H9 (cell line): Measurements from ENCODE around the gene KLC4. TPM values are rescaled to one million over a fixed set of nuclear protein-coding genes. Genes with fewer than 3 reads are reported as not detected.

Experiments used
- DNase-seq: peaks from one replicate; pipeline ENCODE4 v3.0.0-alpha.2; 2017
- H2AFZ ChIP-seq: one replicate; pipeline ENCODE4 v1.6.1; 2013; ENCODE audit warnings: mild to moderate bottlenecking, low read length, control low read depth, moderate library complexity
- H2AK5ac ChIP-seq: 2 replicates; pipeline ENCODE4 v1.6.1; 2013; ENCODE audit warnings: low read length, control low read depth, mixed read lengths; ENCODE audit not compliant: insufficient read length
- H2BK120ac ChIP-seq: one replicate; pipeline ENCODE4 v1.6.1; 2013; ENCODE audit warnings: low read depth, mild to moderate bottlenecking, low read length, control low read depth, inconsistent platforms; ENCODE audit not compliant: poor library complexity, severe bottlenecking
- H2BK12ac ChIP-seq: 2 replicates; pipeline ENCODE4 v1.6.1; 2013; ENCODE audit warnings: low read length, control low read depth, mixed read lengths, low read depth; ENCODE audit not compliant: insufficient read length
- H2BK15ac ChIP-seq: 2 replicates; pipeline ENCODE4 v1.6.1; 2013; ENCODE audit warnings: low read depth, low read length, control low read depth
- H2BK20ac ChIP-seq: one replicate; pipeline ENCODE4 v1.6.1; 2013; ENCODE audit warnings: low read depth, mild to moderate bottlenecking, low read length, control low read depth, inconsistent platforms; ENCODE audit not compliant: poor library complexity, severe bottlenecking
- H2BK5ac ChIP-seq: 2 replicates; pipeline ENCODE4 v1.6.1; 2013; ENCODE audit warnings: low read length, control low read depth, mixed read lengths; ENCODE audit not compliant: insufficient read length
- H3K14ac ChIP-seq: 2 replicates; pipeline ENCODE4 v1.6.1; 2013; ENCODE audit warnings: low read length, control low read depth; ENCODE audit not compliant: insufficient read depth
- H3K18ac ChIP-seq: 2 replicates; pipeline ENCODE4 v1.6.1; 2013; ENCODE audit warnings: low read depth, mild to moderate bottlenecking, mixed read lengths, low read length, control low read depth; ENCODE audit not compliant: insufficient read length
- H3K23ac ChIP-seq: 2 replicates; pipeline ENCODE4 v1.6.1; 2013; ENCODE audit warnings: low read length, control low read depth, mixed read lengths, low read depth; ENCODE audit not compliant: insufficient read length
- H3K23me2 ChIP-seq: 2 replicates; pipeline ENCODE4 v1.6.1; 2013; ENCODE audit warnings: low read depth, mild to moderate bottlenecking, mixed read lengths, low read length, control low read depth; ENCODE audit not compliant: insufficient read length, poor library complexity, severe bottlenecking
- H3K27ac ChIP-seq: 2 replicates; pipeline ENCODE4 v1.5.1; 2013; ENCODE audit warnings: low read length, control low read depth, mixed read lengths, low read depth; ENCODE audit not compliant: insufficient read length
- H3K27me3 ChIP-seq: 2 replicates; pipeline ENCODE4 v1.6.1; 2013; ENCODE audit warnings: low read length, control low read depth, inconsistent platforms; ENCODE audit not compliant: insufficient read depth
- H3K4ac ChIP-seq: 2 replicates; pipeline ENCODE4 v1.6.1; 2013; ENCODE audit warnings: low read depth, mild to moderate bottlenecking, control low read depth, inconsistent platforms, low read length, moderate library complexity
- H3K4me1 ChIP-seq: 2 replicates; pipeline ENCODE4 v1.6.1; 2013; ENCODE audit warnings: low read length, control low read depth, inconsistent platforms; ENCODE audit not compliant: insufficient read depth
- H3K4me2 ChIP-seq: 2 replicates; pipeline ENCODE4 v1.6.1; 2013; ENCODE audit warnings: low read length, control low read depth, mixed read lengths; ENCODE audit not compliant: insufficient read length, insufficient read depth
- H3K56ac ChIP-seq: 2 replicates; pipeline ENCODE4 v1.6.1; 2013; ENCODE audit warnings: low read depth, mild to moderate bottlenecking, mixed read lengths, low read length, control low read depth; ENCODE audit not compliant: insufficient read length
- H3K79me1 ChIP-seq: 2 replicates; pipeline ENCODE4 v1.6.1; 2013; ENCODE audit warnings: low read depth, mild to moderate bottlenecking, moderate library complexity, low read length, control low read depth, inconsistent platforms; ENCODE audit not compliant: insufficient read depth, poor library complexity, severe bottlenecking
- H3K79me2 ChIP-seq: 2 replicates; pipeline ENCODE4 v1.6.1; 2013; ENCODE audit warnings: low read length, control low read depth, inconsistent platforms; ENCODE audit not compliant: insufficient read depth
- H3K9ac ChIP-seq: 2 replicates; pipeline ENCODE4 v1.6.1; 2013; ENCODE audit warnings: low read length, control low read depth, mixed read lengths; ENCODE audit not compliant: insufficient read length; ENCODE audit errors: extremely low read depth
- H3K9me3 ChIP-seq: one replicate; pipeline ENCODE4 v1.6.1; 2013; ENCODE audit warnings: low read depth, low read length, inconsistent platforms; ENCODE audit not compliant: control insufficient read depth
- H3T11ph ChIP-seq: one replicate; pipeline ENCODE4 v1.6.1; 2013; ENCODE audit warnings: mild to moderate bottlenecking, low read length, control low read depth, inconsistent platforms
- H4K20me1 ChIP-seq: one replicate; pipeline ENCODE4 v1.6.1; 2013; ENCODE audit not compliant: control insufficient read depth, insufficient read length, insufficient read depth
- H4K5ac ChIP-seq: 2 replicates; pipeline ENCODE4 v1.6.1; 2013; ENCODE audit warnings: low read depth, mild to moderate bottlenecking, mixed read lengths, low read length, control low read depth; ENCODE audit not compliant: insufficient read length
- H4K8ac ChIP-seq: replicated peaks from 2 replicates; pipeline ENCODE4 v1.6.1; 2013; ENCODE audit warnings: low read length, control low read depth, mixed read lengths, low read depth; ENCODE audit not compliant: insufficient read length
- H4K91ac ChIP-seq: 2 replicates; pipeline ENCODE4 v1.6.1; 2013; ENCODE audit warnings: low read depth, mild to moderate bottlenecking, moderate library complexity, mixed read lengths, low read length, control low read depth; ENCODE audit not compliant: insufficient read length
- H3K27ac Mint-ChIP-seq, 3 experiments: 2 replicates in 2 of 3; 3 replicates in 1 of 3; pipeline ENCODE4 v1.8.0; 2020 to 2021; ENCODE audit warnings: mixed read lengths in 3 of 3, mild to moderate bottlenecking in 1 of 3, moderate library complexity in 1 of 3
- H3K27me3 Mint-ChIP-seq: 2 replicates; pipeline ENCODE4 v1.8.0; 2021; ENCODE audit warnings: low read depth, mild to moderate bottlenecking, moderate library complexity, mixed read lengths
- H3K36me3 Mint-ChIP-seq, 3 experiments: 2 replicates in 2 of 3; 3 replicates in 1 of 3; pipeline ENCODE4 v1.8.0; 2020 to 2021; ENCODE audit warnings: low read depth in 3 of 3, mixed read lengths in 3 of 3; ENCODE audit not compliant: insufficient read depth in 1 of 3
- H3K4me1 Mint-ChIP-seq, 2 experiments: 2 replicates each; pipeline ENCODE4 v1.8.0; 2020; ENCODE audit warnings: mixed read lengths in 2 of 2
- H3K4me3 Mint-ChIP-seq, 2 experiments: 2 replicates in 1 of 2; 3 replicates in 1 of 2; pipeline ENCODE4 v1.8.0; 2020 to 2021; ENCODE audit warnings: mild to moderate bottlenecking in 2 of 2, mixed read lengths in 2 of 2, moderate library complexity in 1 of 2
- H3K9me3 Mint-ChIP-seq, 2 experiments: 2 replicates in 1 of 2; 3 replicates in 1 of 2; pipeline ENCODE4 v1.8.0; 2020; ENCODE audit warnings: mild to moderate bottlenecking in 2 of 2, mixed read lengths in 2 of 2, moderate library complexity in 1 of 2
- CTCF ChIP-seq: fragments of 200-600 bp; sonication (generic); conservative IDR thresholded peaks from 3 replicates; pipeline ENCODE4 v1.8.0; 2021; ENCODE audit warnings: antibody characterized with exemption, mild to moderate bottlenecking
- WGBS: extraction: QIAGEN DNeasy Blood & Tissue Kit; methylation state at CpG from one replicate; pipeline ENCODE4 v1.1.7; 2013; ENCODE audit warnings: missing lambda C conversion rate, low lambda C conversion rate, mixed read lengths; ENCODE audit not compliant: insufficient read length; ENCODE audit errors: extremely low coverage; 5-methylcytosine and 5-hydroxymethylcytosine counted together
- total RNA-seq: library from RNA; stranded (reverse); gene quantifications from 2 replicates; pipeline ENCODE4 v1.2.1, GENCODE V29; 2021

Gene KLC4
- total RNA-seq, 1 experiment from 2014 or later: 29.7 TPM

- Histone ChIP-seq H3K9me3 (no peaks in the 10 kb centered on the region), H3K4me1 (no peaks in the 10 kb centered on the region), H3K18ac (no peak overlapping the region), H3T11ph (no peak overlapping the region), H2BK15ac (no peak overlapping the region), H3K27ac (no peak overlapping the region), H4K5ac (no peak overlapping the region), H3K23me2 (no peaks in the 10 kb centered on the region), H2BK20ac (no peak overlapping the region), H3K79me2 (no peaks in the 10 kb centered on the region), H4K91ac (no peak overlapping the region), H4K20me1 (no peaks in the 10 kb centered on the region), H3K27me3 (no peaks in the 10 kb centered on the region), H3K79me1 (no peaks in the 10 kb centered on the region), H3K4me2 (no peak overlapping the region), H3K9ac (no peak overlapping the region), H2BK120ac (no peak overlapping the region), H4K8ac (no peak overlapping the region), H3K14ac (no peak overlapping the region), H3K56ac (no peak overlapping the region), H3K4ac (no peak overlapping the region), H3K23ac (no peak overlapping the region), H2BK5ac (no peak overlapping the region), H2AFZ (no peak overlapping the region), H2BK12ac (no peak overlapping the region), H2AK5ac (no peak overlapping the region)
- no peak overlapping the region for H3K4me3 Mint-ChIP-seq
- no peaks in the 10 kb centered on the region; the same call in 1 of the 2 replicates for H3K27me3 Mint-ChIP-seq
- no peak for TF ChIP-seq CTCF
- peaks cover 36 to 91% (median 63%) of the 10 kb centered on the region in 3 experiments; a peak in 6 of 7 replicates for H3K36me3 Mint-ChIP-seq
- DNase-seq: no peak
- no peaks in the 10 kb centered on the region for H3K9me3 Mint-ChIP-seq
- H3K4me1 Mint-ChIP-seq: no peaks in the 10 kb centered on the region
- no peak overlapping the region for H3K27ac Mint-ChIP-seq
- no CpG with 5 or more reads among the region's 4 CpGs for WGBS
Observed at GRCh38 chr6:43032326-43032725, 27.1 kb upstream of the KLC4 start.
